Mucosa of stomach (tissue), 1 donor: ENCODE data around the gene GSDMA.

Experiments used
- H3K27me3 ChIP-seq: one replicate; pipeline ENCODE4 v1.7.0; 2013; ENCODE audit warnings: mild to moderate bottlenecking, low read length; ENCODE audit not compliant: control insufficient read depth, insufficient read depth
- H3K36me3 ChIP-seq: one replicate; pipeline ENCODE4 v1.7.0; 2013; ENCODE audit warnings: low read length; ENCODE audit not compliant: control insufficient read depth, insufficient read depth
- H3K4me1 ChIP-seq: one replicate; pipeline ENCODE4 v1.7.0; 2013; ENCODE audit warnings: mild to moderate bottlenecking, low read length; ENCODE audit not compliant: control insufficient read depth, insufficient read depth
- H3K4me3 ChIP-seq: one replicate; pipeline ENCODE4 v1.7.0; 2013; ENCODE audit warnings: low read length
- H3K9ac ChIP-seq: one replicate; pipeline ENCODE4 v1.7.0; 2013; ENCODE audit warnings: mild to moderate bottlenecking, low read length, moderate library complexity
- H3K9me3 ChIP-seq: one replicate; pipeline ENCODE4 v1.7.0; 2013; ENCODE audit warnings: mild to moderate bottlenecking, low read length, moderate library complexity; ENCODE audit not compliant: control insufficient read depth
- donor health status: Pancreatic carcinoma.

The GSDMA gene

GRCh38 chr17:40022961-40023541, 60.2 kb downstream of the GSDMA start:
- no peaks in the 10 kb centered on the region for H3K27me3 ChIP-seq
- H3K4me1 ChIP-seq = peaks cover 86% of the 10 kb centered on the region
- H3K36me3 ChIP-seq = peaks cover 19% of the 10 kb centered on the region
- no peaks in the 10 kb centered on the region for H3K9me3 ChIP-seq
- no peak overlapping the region for H3K4me3 ChIP-seq
- H3K9ac ChIP-seq = peak overlapping the region; percentile 54

- Histone ChIP-seq H3K9ac (peak overlapping the region; percentile 54), H3K27me3 (no peaks in the 10 kb centered on the region), H3K4me3 (no peak overlapping the region), H3K36me3 (peaks cover 25% of the 10 kb centered on the region), H3K9me3 (no peaks in the 10 kb centered on the region), H3K4me1 (peaks cover 79% of the 10 kb centered on the region)
These were observed 60.9 kb downstream of the GSDMA start for GRCh38 chr17:40023590-40024292.

- no peaks in the 10 kb centered on the region for H3K9me3 ChIP-seq
- H3K27me3 ChIP-seq = no peaks in the 10 kb centered on the region
- H3K4me1 ChIP-seq = peaks cover 68% of the 10 kb centered on the region
- no peak overlapping the region for H3K9ac ChIP-seq
- H3K36me3 ChIP-seq = peaks cover 14% of the 10 kb centered on the region
- no peak overlapping the region for H3K4me3 ChIP-seq
These were observed 62.1 kb downstream of the GSDMA start for GRCh38 chr17:40024901-40025300.

GRCh38 chr17:40025559-40025958, 62.8 kb downstream of the GSDMA start:
- Histone ChIP-seq H3K4me1 (peaks cover 62% of the 10 kb centered on the region), H3K4me3 (no peak overlapping the region), H3K9me3 (no peaks in the 10 kb centered on the region), H3K36me3 (peaks cover 10% of the 10 kb centered on the region), H3K9ac (no peak overlapping the region), H3K27me3 (no peaks in the 10 kb centered on the region)

- no peak overlapping the region for H3K4me3 ChIP-seq
- peaks cover 62% of the 10 kb centered on the region for H3K4me1 ChIP-seq
- H3K27me3 ChIP-seq = no peaks in the 10 kb centered on the region
- H3K9me3 ChIP-seq = no peaks in the 10 kb centered on the region
- H3K36me3 ChIP-seq = peaks cover 12% of the 10 kb centered on the region
- H3K9ac ChIP-seq = peak overlapping the region; percentile 17
These were observed 63.4 kb downstream of the GSDMA start for GRCh38 chr17:40025991-40026815.

GRCh38 chr17:40026816-40027613, 64.2 kb downstream of the GSDMA start:
- Histone ChIP-seq H3K9ac (peak overlapping the region; percentile 17), H3K9me3 (no peaks in the 10 kb centered on the region), H3K27me3 (no peaks in the 10 kb centered on the region), H3K4me3 (no peak overlapping the region), H3K4me1 (peaks cover 62% of the 10 kb centered on the region), H3K36me3 (peaks cover 18% of the 10 kb centered on the region)
